ENCODE data around the gene ISCA2.
"Not testable (repeated sequence)": the region's sequence is repeated elsewhere in the genome, so short reads cannot be mapped to it uniquely, and the experiment has no call there.

Gene ISCA2

GRCh38 chr14:74531467-74531866, 37.9 kb downstream of the ISCA2 start:
- DNase-seq: no peak

- no peak for DNase-seq
Observed at GRCh38 chr14:74532246-74532645, 38.7 kb downstream of the ISCA2 start.

GRCh38 chr14:74533576-74533975, 40.0 kb downstream of the ISCA2 start:
- no peak for DNase-seq

GRCh38 chr14:74535756-74536325, 42.3 kb downstream of the ISCA2 start:
- DNase-seq: no peak

GRCh38 chr14:74536336-74536735, 42.8 kb downstream of the ISCA2 start:
- DNase-seq: not testable (repeated sequence)

GRCh38 chr14:74538411-74539391, 45.1 kb downstream of the ISCA2 start:
- DNase-seq: no peak

- DNase-seq: no peak
Observed at GRCh38 chr14:74539503-74539902, 45.9 kb downstream of the ISCA2 start.

- no peak for DNase-seq
Observed at GRCh38 chr14:74541225-74541624, 47.7 kb downstream of the ISCA2 start.

GRCh38 chr14:74542056-74542685, 48.6 kb downstream of the ISCA2 start:
- no peak for DNase-seq

GRCh38 chr14:74543771-74544438, 50.3 kb downstream of the ISCA2 start:
- no peak for DNase-seq

GRCh38 chr14:74545386-74545785, 51.8 kb downstream of the ISCA2 start:
- no peak for DNase-seq

GRCh38 chr14:74546416-74546815, 52.9 kb downstream of the ISCA2 start:
- no peak for DNase-seq

All from SIG-M5 (cell line).